Mesenchymal stem cell (in vitro differentiated cells and primary cell): ENCODE data around the gene PRPS1.
A peak's percentile ranks its signal among the peaks of the same experiment; 100 is the strongest.

Experiments
- DNase-seq: peaks from one replicate; pipeline ENCODE4 v3.0.0-alpha.2; 2013
- H2AFZ ChIP-seq: one replicate; pipeline ENCODE4 v1.6.1; 2013; ENCODE audit warnings: low read depth, mild to moderate bottlenecking, control low read depth, inconsistent platforms, low read length, moderate library complexity
- H2AK5ac ChIP-seq: 2 replicates; pipeline ENCODE4 v1.6.1; 2013; ENCODE audit warnings: low read length, moderate library complexity, mild to moderate bottlenecking, inconsistent platforms; ENCODE audit not compliant: severe bottlenecking
- H2BK120ac ChIP-seq: one replicate; pipeline ENCODE4 v1.6.1; 2013; ENCODE audit warnings: low read depth, mild to moderate bottlenecking, inconsistent platforms, low read length, moderate library complexity
- H2BK12ac ChIP-seq, 2 experiments: one replicate each; pipeline ENCODE4 v1.6.1; 2013; ENCODE audit warnings: inconsistent platforms in 2 of 2, low read length in 2 of 2, mild to moderate bottlenecking in 2 of 2, moderate library complexity in 2 of 2, control low read depth in 1 of 2
- H2BK15ac ChIP-seq: one replicate; pipeline ENCODE4 v1.6.1; 2013; ENCODE audit warnings: mild to moderate bottlenecking, low read depth, inconsistent platforms; ENCODE audit not compliant: poor library complexity, severe bottlenecking
- H2BK5ac ChIP-seq: 2 replicates; pipeline ENCODE4 v1.6.1; 2013; ENCODE audit warnings: low read depth, mild to moderate bottlenecking, low read length, control low read depth, inconsistent platforms; ENCODE audit not compliant: poor library complexity, severe bottlenecking
- H3K14ac ChIP-seq, 2 experiments: one replicate each; pipeline ENCODE4 v1.6.1; 2013; ENCODE audit warnings: inconsistent platforms in 2 of 2, low read length in 2 of 2, control low read depth in 1 of 2, mild to moderate bottlenecking in 1 of 2, moderate library complexity in 1 of 2
- H3K18ac ChIP-seq, 2 experiments: one replicate each; pipeline ENCODE4 v1.6.1; 2013; ENCODE audit warnings: inconsistent platforms in 2 of 2, low read length in 2 of 2, control low read depth in 1 of 2, low read depth in 1 of 2, mild to moderate bottlenecking in 1 of 2
- H3K23ac ChIP-seq, 2 experiments: one replicate each; pipeline ENCODE4 v1.6.1; 2013; ENCODE audit warnings: inconsistent platforms in 2 of 2, low read length in 2 of 2, mild to moderate bottlenecking in 2 of 2, moderate library complexity in 2 of 2, control low read depth in 1 of 2
- H3K27ac ChIP-seq: 2 replicates; pipeline ENCODE4 v1.5.1; 2013; ENCODE audit warnings: mild to moderate bottlenecking, moderate library complexity, low read length, control low read depth, inconsistent platforms; ENCODE audit not compliant: poor library complexity, severe bottlenecking
- H3K27me3 ChIP-seq, 2 experiments: 2 replicates each; pipeline versions ENCODE4 v1.6.1 to v1.7.0; 2013; ENCODE audit warnings: low read length in 2 of 2, mild to moderate bottlenecking in 2 of 2, moderate library complexity in 2 of 2, control low read depth in 1 of 2, inconsistent platforms in 1 of 2; ENCODE audit not compliant: control insufficient read depth in 1 of 2, insufficient read depth in 1 of 2
- H3K36me3 ChIP-seq, 2 experiments: 2 replicates each; pipeline versions ENCODE4 v1.6.1 to v1.7.0; 2013; ENCODE audit warnings: low read length in 2 of 2, control low read depth in 1 of 2, inconsistent platforms in 1 of 2, low read depth in 1 of 2, mild to moderate bottlenecking in 1 of 2; ENCODE audit not compliant: insufficient read depth in 2 of 2, control insufficient read depth in 1 of 2
- H3K4ac ChIP-seq, 2 experiments: one replicate each; pipeline ENCODE4 v1.6.1; 2013; ENCODE audit warnings: inconsistent platforms in 2 of 2, low read length in 2 of 2, mild to moderate bottlenecking in 2 of 2, moderate library complexity in 2 of 2, control low read depth in 1 of 2, low read depth in 1 of 2
- H3K4me1 ChIP-seq: 2 replicates; pipeline ENCODE4 v1.6.1; 2013; ENCODE audit warnings: low read depth, low read length, control low read depth; ENCODE audit not compliant: control insufficient read depth, insufficient read depth
- H3K4me2 ChIP-seq: 2 replicates; pipeline ENCODE4 v1.6.1; 2013; ENCODE audit warnings: low read length, mild to moderate bottlenecking, inconsistent platforms; ENCODE audit not compliant: poor library complexity, severe bottlenecking
- H3K4me3 ChIP-seq, 2 experiments: 2 replicates each; pipeline versions ENCODE4 v1.5.1 to v1.7.0; 2013; ENCODE audit warnings: low read length in 2 of 2, mild to moderate bottlenecking in 2 of 2, control low read depth in 1 of 2, low read depth in 1 of 2; ENCODE audit not compliant: insufficient read depth in 1 of 2
- H3K79me1 ChIP-seq: replicated peaks from 2 replicates; pipeline ENCODE4 v1.6.1; 2013; ENCODE audit warnings: mild to moderate bottlenecking, control low read depth, low read length, inconsistent platforms; ENCODE audit not compliant: poor library complexity, severe bottlenecking
- H3K9ac ChIP-seq: 2 replicates; pipeline ENCODE4 v1.7.0; 2013; ENCODE audit warnings: mild to moderate bottlenecking, low read length, moderate library complexity
- H3K9me3 ChIP-seq: 2 replicates; pipeline ENCODE4 v1.7.0; 2013; ENCODE audit warnings: mild to moderate bottlenecking, low read length; ENCODE audit not compliant: control insufficient read depth
- H4K8ac ChIP-seq: one replicate; pipeline ENCODE4 v1.6.1; 2013; ENCODE audit warnings: inconsistent platforms, mild to moderate bottlenecking, low read length, moderate library complexity
- H4K91ac ChIP-seq: one replicate; pipeline ENCODE4 v1.6.1; 2013; ENCODE audit warnings: mild to moderate bottlenecking, low read length, inconsistent platforms
- WGBS: methylation state at CpG from one replicate; pipeline ENCODE4 v1.1.7; 2013; ENCODE audit warnings: mixed read lengths; 5-methylcytosine and 5-hydroxymethylcytosine counted together

Gene PRPS1

DNA sequence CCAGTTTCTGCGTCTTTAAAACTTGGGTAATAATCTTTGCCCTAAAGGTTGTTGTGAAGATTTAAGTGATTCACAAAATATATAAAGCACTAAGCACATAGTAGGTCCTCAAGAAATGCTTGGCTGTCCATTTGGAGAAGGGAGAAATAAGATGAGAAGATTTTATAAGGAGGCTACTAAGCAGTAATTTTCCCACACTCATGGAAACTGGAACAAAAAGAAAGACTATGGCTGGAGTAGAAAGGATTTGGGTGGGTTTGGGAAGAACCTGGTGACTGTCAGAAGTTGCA is 47.0 kb downstream of the PRPS1 start:
- no peak overlapping the region for H2BK120ac ChIP-seq
- no peak overlapping the region for H2AK5ac ChIP-seq
- no peak overlapping the region for H3K4me3 ChIP-seq
- peaks cover 0 to 16% of the 10 kb centered on the region in 2 experiments for H3K27me3 ChIP-seq
- no peak overlapping the region for H2BK15ac ChIP-seq
- H4K8ac ChIP-seq, result no peak overlapping the region
- no peaks in the 10 kb centered on the region for H3K79me1 ChIP-seq
- no peaks in the 10 kb centered on the region for H3K36me3 ChIP-seq
- DNase-seq, result no peak
- H3K9ac ChIP-seq, result peak overlapping the region; percentile 88
- peaks cover 25% of the 10 kb centered on the region for H3K4me1 ChIP-seq
- H2BK12ac ChIP-seq, result no peak overlapping the region
- H4K91ac ChIP-seq, result no peak overlapping the region
- no peak overlapping the region for H3K27ac ChIP-seq
- H3K4ac ChIP-seq, result peak overlapping the region in 1 of 2 experiments; percentile 67
- no peak overlapping the region for H3K23ac ChIP-seq
- no peak overlapping the region for H3K18ac ChIP-seq
- no peaks in the 10 kb centered on the region for H3K9me3 ChIP-seq
- no peak overlapping the region for H2AFZ ChIP-seq
- no peak overlapping the region for H3K14ac ChIP-seq
- H3K4me2 ChIP-seq, result peak overlapping the region; percentile 34
- no peak overlapping the region for H2BK5ac ChIP-seq
- no CpG with 5 or more reads among the region's 1 CpG for WGBS

DNA sequence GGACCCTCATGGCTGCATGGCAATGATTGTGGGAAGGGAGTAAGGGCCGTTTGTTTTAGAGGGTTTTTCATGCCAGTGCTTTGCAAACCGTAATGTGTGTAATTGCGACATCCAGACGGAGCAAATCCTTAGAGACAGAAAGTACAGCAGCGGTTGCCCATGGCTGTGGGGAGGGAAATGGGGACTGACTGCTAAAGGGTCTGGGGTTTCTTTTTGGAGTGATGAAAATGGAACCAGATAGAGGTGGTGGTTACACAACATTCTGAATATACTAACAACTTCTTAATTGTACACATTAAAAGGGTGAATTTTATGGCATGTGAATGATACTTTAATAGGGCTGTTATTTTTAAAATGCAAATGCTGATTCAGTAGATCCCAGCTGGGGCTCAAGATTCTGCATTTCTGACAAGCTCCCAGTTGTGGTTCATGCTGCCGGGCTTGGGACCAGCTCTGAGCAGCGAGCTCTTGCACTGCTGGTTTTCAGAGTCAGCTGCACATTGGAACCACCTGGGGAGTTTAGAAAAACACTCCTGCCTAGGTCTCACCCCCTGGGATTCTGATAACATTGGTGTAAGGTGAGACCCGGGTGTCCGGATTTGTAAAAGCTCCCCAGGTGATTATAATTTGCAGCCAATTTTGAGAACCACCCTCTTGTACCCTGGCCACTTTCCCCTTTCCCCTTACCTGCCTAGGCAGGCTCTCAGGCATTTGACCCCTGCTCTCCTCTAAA is 47.7 kb downstream of the PRPS1 start:
- Histone ChIP-seq H3K4me1 (peaks cover 25% of the 10 kb centered on the region), H3K27ac (peak overlapping the region; percentile 46), H2BK15ac (peak overlapping the region; percentile 48), H2BK12ac (peak overlapping the region in 1 of 2 experiments; percentile 54), H3K4me2 (peak overlapping the region; percentile 74), H3K79me1 (no peaks in the 10 kb centered on the region), H2BK120ac (peak overlapping the region; percentile 34), H3K9ac (peak overlapping the region; percentile 88), H3K4ac (peak overlapping the region in 1 of 2 experiments; percentile 94), H3K14ac (peak overlapping the region in 1 of 2 experiments; percentile 89), H2BK5ac (no peak overlapping the region), H3K9me3 (no peaks in the 10 kb centered on the region), H3K18ac (peak overlapping the region; percentile 45 to 93), H3K4me3 (peak overlapping the region; percentile 52 to 81), H2AFZ (no peak overlapping the region), H3K27me3 (peaks cover 0 to 22% of the 10 kb centered on the region in 2 experiments), H4K8ac (no peak overlapping the region), H2AK5ac (no peak overlapping the region), H3K36me3 (no peaks in the 10 kb centered on the region), H4K91ac (peak overlapping the region; percentile 83), H3K23ac (no peak overlapping the region)
- 4% methylated on average over 5 of the region's 9 CpGs for WGBS
- DNase-seq, result peak; percentile 89

DNA sequence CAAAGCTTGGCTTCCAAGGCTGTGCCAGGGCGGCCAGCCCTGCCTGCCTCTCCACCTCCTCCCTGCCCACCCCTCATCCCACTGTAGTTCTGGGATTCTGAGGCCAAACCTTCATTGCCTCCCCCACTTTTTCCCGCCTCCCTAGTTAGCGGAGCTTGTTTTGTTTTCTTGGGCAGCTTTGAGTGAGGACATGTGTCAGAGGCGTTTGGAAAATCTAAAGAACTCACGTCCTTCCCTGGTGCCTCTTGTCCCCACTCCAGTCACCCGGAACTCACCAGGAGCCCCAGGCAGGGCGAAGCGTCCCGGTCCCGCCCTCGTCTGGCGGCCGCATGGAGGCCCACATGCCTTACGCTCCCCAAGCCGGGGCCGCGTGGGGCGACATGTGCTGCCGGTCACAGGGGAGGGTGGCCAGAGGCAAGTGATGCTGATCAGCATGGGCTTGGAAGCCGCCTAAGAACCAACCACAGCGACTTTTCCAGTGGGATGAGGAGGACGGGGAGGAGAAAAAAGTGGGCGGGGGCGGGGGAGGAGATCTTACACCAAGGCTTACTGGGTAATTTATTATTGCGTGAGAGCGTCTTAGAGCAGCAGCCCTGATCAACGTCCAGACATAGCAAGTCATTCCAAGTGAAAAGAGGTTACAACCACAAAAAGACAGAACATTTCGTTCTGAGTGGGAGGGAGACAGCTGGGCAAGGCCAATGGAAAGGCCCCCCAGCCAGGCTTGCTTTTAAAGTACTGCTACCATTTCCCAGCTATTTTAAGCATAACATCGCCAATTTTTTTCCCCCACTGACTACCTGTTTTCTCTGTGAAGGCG is 48.5 kb downstream of the PRPS1 start:
- H2BK5ac ChIP-seq, result peak overlapping the region; percentile 66
- 3% methylated on average over 16 of the region's 30 CpGs for WGBS

DNA sequence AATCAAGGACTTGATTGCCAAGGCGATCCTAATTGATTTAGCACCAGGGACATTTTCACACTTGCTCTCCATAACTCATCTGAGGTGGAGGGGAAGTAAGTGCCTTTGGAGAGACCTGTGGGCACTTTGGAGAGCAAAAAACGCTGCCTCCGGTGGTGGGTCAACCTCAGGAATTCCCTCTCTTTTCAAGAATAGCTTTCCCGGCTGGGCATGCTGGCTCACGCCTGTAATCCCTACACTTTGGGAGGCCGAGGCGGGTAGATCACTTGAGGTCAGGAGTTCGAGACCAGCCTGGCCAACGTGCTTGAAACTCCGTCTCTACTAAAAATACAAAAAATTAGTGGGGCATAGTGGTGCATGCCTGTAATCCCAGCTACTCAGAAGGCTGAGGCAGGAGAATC is 49.2 kb downstream of the PRPS1 start:
- Histone ChIP-seq H3K9ac (peak overlapping the region; percentile 88), H3K36me3 (no peaks in the 10 kb centered on the region), H2AK5ac (no peak overlapping the region), H2BK5ac (peak overlapping the region; percentile 5), H3K79me1 (no peaks in the 10 kb centered on the region), H3K23ac (no peak overlapping the region), H2BK15ac (no peak overlapping the region), H3K18ac (peak overlapping the region; percentile 14 to 48), H2BK12ac (no peak overlapping the region), H2AFZ (no peak overlapping the region), H3K27ac (peak overlapping the region; percentile 88), H3K4me3 (no peak overlapping the region), H3K4me2 (peak overlapping the region; percentile 47), H3K4ac (peak overlapping the region in 1 of 2 experiments; percentile 49), H4K91ac (no peak overlapping the region), H3K9me3 (no peaks in the 10 kb centered on the region), H4K8ac (no peak overlapping the region), H2BK120ac (peak overlapping the region; percentile 49), H3K4me1 (peaks cover 25% of the 10 kb centered on the region), H3K27me3 (peaks cover 0 to 31% of the 10 kb centered on the region in 2 experiments), H3K14ac (no peak overlapping the region)
- no CpG with 5 or more reads among the region's 10 CpGs for WGBS
- peak; percentile 83 for DNase-seq

More for the DNA sequence above, 48.5 kb downstream of the PRPS1 start:
- Histone ChIP-seq H3K36me3 (no peaks in the 10 kb centered on the region), H3K4me1 (peaks cover 25% of the 10 kb centered on the region), H3K4ac (peak overlapping the region in 1 of 2 experiments; percentile 94), H3K27ac (peak overlapping the region; percentile 88), H4K8ac (no peak overlapping the region), H3K27me3 (peaks cover 0 to 25% of the 10 kb centered on the region in 2 experiments), H2AK5ac (no peak overlapping the region), H3K23ac (no peak overlapping the region), H3K14ac (peak overlapping the region in 1 of 2 experiments; percentile 89), H3K9me3 (no peaks in the 10 kb centered on the region), H4K91ac (peak overlapping the region; percentile 83), H3K79me1 (no peaks in the 10 kb centered on the region), H2BK12ac (peak overlapping the region in 1 of 2 experiments; percentile 54), H2BK15ac (peak overlapping the region; percentile 48), H3K4me3 (peak overlapping the region; percentile 52 to 81), H2AFZ (no peak overlapping the region), H2BK120ac (no peak overlapping the region), H3K4me2 (peak overlapping the region; percentile 74), H3K18ac (peak overlapping the region; percentile 45 to 93), H3K9ac (peak overlapping the region; percentile 88)
- peak; percentile 99 for DNase-seq
